HEK293 (cell line): ENCODE results near the gene ARHGAP22.

Source experiments
- CTCF ChIA-PET: fragments of 350-600 bp; formaldehyde crosslinking; extraction: SDS; loops from one replicate; lab custom pipeline; 2021; ENCODE audit warnings: antibody characterized with exemption; lab: Yijun Ruan, JAX
- POLR2A ChIA-PET: fragments of 300-600 bp; formaldehyde crosslinking; extraction: SDS; loops from one replicate; lab custom pipeline; 2020; ENCODE audit warnings: antibody characterized with exemption, inconsistent platforms; lab: Yijun Ruan, JAX
- H3K27ac ChIP-seq: fragments of 200-500 bp; sonication (Bioruptor generic); 2 replicates; pipeline ENCODE4 v1.5.1; 2014; ENCODE audit warnings: low read depth, low read length, control low read depth, inconsistent platforms; ENCODE audit errors: extremely low read depth
- H3K36me3 ChIP-seq, 2 experiments: fragments of 200-500 bp in 1 of 2; sonication (Bioruptor generic) in 1 of 2; 1 replicate in 1 of 2; 2 replicates in 1 of 2; pipeline ENCODE4 v1.5.1; 2014 to 2017; ENCODE audit warnings: inconsistent platforms in 2 of 2, low read length in 2 of 2; ENCODE audit not compliant: control insufficient read depth in 2 of 2, insufficient read depth in 1 of 2
- H3K4me1 ChIP-seq: fragments of 200-500 bp; sonication (Bioruptor generic); 2 replicates; pipeline ENCODE4 v1.5.1; 2014; ENCODE audit warnings: mild to moderate bottlenecking, low read length, inconsistent platforms; ENCODE audit not compliant: control insufficient read depth, insufficient read depth
- H3K4me3 ChIP-seq: 2 replicates; pipeline ENCODE4 v1.5.1; 2011; ENCODE audit warnings: low read depth, mild to moderate bottlenecking, control low read depth, low read length, moderate library complexity
- H3K9me3 ChIP-seq: fragments of 200-500 bp; sonication (Bioruptor generic); 2 replicates; pipeline ENCODE4 v1.5.1; 2014; ENCODE audit warnings: low read depth, low read length, inconsistent platforms; ENCODE audit not compliant: control insufficient read depth, insufficient read depth
- GLIS1 ChIP-seq: fragments of 450-650 bp; formaldehyde crosslinking; IDR thresholded peaks from 2 replicates; pipeline ENCODE4 v1.5.1; 2016; ENCODE audit warnings: missing biosample characterization, missing genetic modification characterization
- KLF10 ChIP-seq: fragments of 450-650 bp; IDR thresholded peaks from 2 replicates; pipeline ENCODE4 v1.5.1; 2018; ENCODE audit warnings: missing biosample characterization, mild to moderate bottlenecking, missing genetic modification characterization
- SETDB1 ChIP-seq: IDR thresholded peaks from one replicate; pipeline ENCODE4 v1.6.1; 2017; ENCODE audit warnings: mild to moderate bottlenecking, low read length, moderate library complexity, mixed read lengths; ENCODE audit not compliant: insufficient read length
- ZFP37 ChIP-seq: fragments of 450-650 bp; formaldehyde crosslinking; IDR thresholded peaks from 2 replicates; pipeline ENCODE4 v1.5.1; 2016; ENCODE audit warnings: missing biosample characterization, missing genetic modification characterization
- ZNF175 ChIP-seq: fragments of 450-650 bp; formaldehyde crosslinking; IDR thresholded peaks from 2 replicates; pipeline ENCODE4 v1.5.1; 2016; ENCODE audit warnings: missing biosample characterization, missing genetic modification characterization
- ZNF221 ChIP-seq: fragments of 450-650 bp; formaldehyde crosslinking; IDR thresholded peaks from 2 replicates; pipeline ENCODE4 v1.5.1; 2017; ENCODE audit warnings: missing biosample characterization, missing genetic modification characterization, borderline replicate concordance
- ZNF350 ChIP-seq: fragments of 450-650 bp; formaldehyde crosslinking; IDR thresholded peaks from 2 replicates; pipeline ENCODE4 v1.5.0; 2017; ENCODE audit warnings: missing biosample characterization, mild to moderate bottlenecking, missing genetic modification characterization
- ZNF391 ChIP-seq: fragments of 450-650 bp; formaldehyde crosslinking; IDR thresholded peaks from 2 replicates; pipeline ENCODE4 v1.5.1; 2016; ENCODE audit warnings: low read depth, missing biosample characterization, missing genetic modification characterization, borderline replicate concordance
- ZNF48 ChIP-seq: fragments of 450-650 bp; formaldehyde crosslinking; IDR thresholded peaks from 2 replicates; pipeline ENCODE4 v1.5.1; 2016; ENCODE audit warnings: missing biosample characterization, missing genetic modification characterization
- ZNF596 ChIP-seq: fragments of 450-650 bp; IDR thresholded peaks from 2 replicates; pipeline ENCODE4 v1.5.0; 2018; ENCODE audit warnings: missing biosample characterization, mild to moderate bottlenecking, missing genetic modification characterization, moderate library complexity
- ZNF658 ChIP-seq: fragments of 450-650 bp; formaldehyde crosslinking; IDR thresholded peaks from 2 replicates; pipeline ENCODE4; 2016; ENCODE audit warnings: missing biosample characterization, missing genetic modification characterization
- ZNF777 ChIP-seq: fragments of 450-650 bp; formaldehyde crosslinking; IDR thresholded peaks from 2 replicates; pipeline ENCODE4 v1.5.1; 2017; ENCODE audit warnings: missing biosample characterization, missing genetic modification characterization, borderline replicate concordance
- ZNF785 ChIP-seq: fragments of 450-650 bp; formaldehyde crosslinking; IDR thresholded peaks from 2 replicates; pipeline ENCODE4 v1.5.1; 2016; ENCODE audit warnings: missing biosample characterization, missing genetic modification characterization
- ZSCAN16 ChIP-seq: fragments of 450-650 bp; formaldehyde crosslinking; IDR thresholded peaks from 2 replicates; pipeline ENCODE4 v1.5.1; 2016; ENCODE audit warnings: missing biosample characterization, missing genetic modification characterization
- ZXDB ChIP-seq: fragments of 450-650 bp; formaldehyde crosslinking; IDR thresholded peaks from 2 replicates; pipeline ENCODE4 v1.5.1; 2016; ENCODE audit warnings: missing biosample characterization, missing genetic modification characterization
- TF ChIP-seq, protein P1 (sequence below): fragments of 450-650 bp; formaldehyde crosslinking; IDR thresholded peaks from 2 replicates; pipeline ENCODE4 v1.5.1; 2017; ENCODE audit warnings: missing biosample characterization, missing genetic modification characterization
- TF ChIP-seq, protein P2 (sequence below): fragments of 450-650 bp; formaldehyde crosslinking; IDR thresholded peaks from 2 replicates; pipeline ENCODE4 v1.5.1; 2017; ENCODE audit warnings: missing biosample characterization, mild to moderate bottlenecking, missing genetic modification characterization, moderate library complexity
- TF ChIP-seq, protein P3 (sequence below): fragments of 450-650 bp; formaldehyde crosslinking; IDR thresholded peaks from 2 replicates; pipeline ENCODE4 v1.5.1; 2016; ENCODE audit warnings: missing biosample characterization, missing genetic modification characterization
- TF ChIP-seq, protein P4 (sequence below): fragments of 450-650 bp; IDR thresholded peaks from 2 replicates; pipeline ENCODE4 v1.5.1; 2018; ENCODE audit warnings: missing biosample characterization, missing genetic modification characterization
- TF ChIP-seq, protein P5 (sequence below): fragments of 450-650 bp; formaldehyde crosslinking; IDR thresholded peaks from 2 replicates; pipeline ENCODE4 v1.5.1; 2016; ENCODE audit warnings: missing biosample characterization, missing genetic modification characterization, borderline replicate concordance
- TF ChIP-seq, protein P6 (sequence below): fragments of 450-650 bp; formaldehyde crosslinking; IDR thresholded peaks from 2 replicates; pipeline ENCODE4 v1.5.1; 2016; ENCODE audit warnings: missing biosample characterization, missing genetic modification characterization

Gene ARHGAP22

DNA sequence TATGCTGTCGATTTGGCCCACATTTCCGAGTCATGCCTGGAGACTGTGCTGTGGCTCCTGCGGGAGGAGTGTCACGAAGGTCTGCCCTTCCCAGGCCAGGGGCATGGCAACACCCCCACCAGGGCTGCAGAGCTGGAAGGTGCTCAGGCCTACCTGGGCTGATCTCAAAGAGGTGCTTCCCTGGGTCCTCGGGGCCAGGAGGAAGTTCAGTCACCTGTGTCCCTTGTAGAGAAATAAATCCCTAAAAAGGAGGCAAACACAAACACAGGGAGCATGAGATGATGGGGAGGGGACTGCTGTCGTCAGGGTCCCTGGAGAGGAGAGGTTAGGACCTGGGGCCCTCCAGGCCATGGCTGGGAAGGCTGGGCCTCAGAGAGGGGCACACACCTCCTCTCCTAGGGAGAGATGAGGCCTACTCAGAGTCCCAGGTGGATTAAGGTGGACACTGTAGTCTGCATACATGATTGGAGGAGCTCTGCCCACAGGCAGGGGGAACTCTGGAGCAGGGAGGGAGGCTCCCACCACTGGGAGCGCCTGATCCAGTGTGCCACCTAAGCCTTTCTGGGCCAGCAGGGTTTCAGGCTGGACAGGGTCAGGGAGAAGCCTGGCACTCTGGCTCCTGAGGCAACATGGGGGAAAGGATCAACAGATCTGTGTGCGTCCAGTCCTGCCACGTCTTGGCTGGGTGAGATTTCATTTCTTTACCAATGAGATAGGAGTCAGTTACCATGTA, 49.4 kb downstream of the ARHGAP22 start:
- Histone ChIP-seq H3K36me3 (no peaks in the 10 kb centered on the region), H3K27ac (no peak overlapping the region), H3K4me3 (no peak overlapping the region), H3K4me1 (no peaks in the 10 kb centered on the region), H3K9me3 (no peaks in the 10 kb centered on the region)
- ChIA-PET POLR2A (no interaction called here), CTCF (interaction anchor here (0.7 to 11.3 kb wide), 3 partner anchors 11 to 102 kb away, joined by 3 to 139 read pairs (median 5); no protein-coding TSS in a partner anchor)
- TF ChIP-seq ZNF391 (tag by site-specific recombination) (no peak), ZNF175 (tag by site-specific recombination) (no peak), ZNF785 (tag by site-specific recombination) (no peak), ZNF350 (tag by site-specific recombination) (no peak), ZNF658 (no peak), ZXDB (tag by site-specific recombination) (no peak), ZSCAN16 (tag by site-specific recombination) (no peak), KLF10 (tag by site-specific recombination) (no peak), ZNF596 (tag by site-specific recombination) (no peak), ZNF48 (tag by site-specific recombination) (no peak), GLIS1 (tag by site-specific recombination) (no peak)
- TF ChIP-seq, protein P1, sequence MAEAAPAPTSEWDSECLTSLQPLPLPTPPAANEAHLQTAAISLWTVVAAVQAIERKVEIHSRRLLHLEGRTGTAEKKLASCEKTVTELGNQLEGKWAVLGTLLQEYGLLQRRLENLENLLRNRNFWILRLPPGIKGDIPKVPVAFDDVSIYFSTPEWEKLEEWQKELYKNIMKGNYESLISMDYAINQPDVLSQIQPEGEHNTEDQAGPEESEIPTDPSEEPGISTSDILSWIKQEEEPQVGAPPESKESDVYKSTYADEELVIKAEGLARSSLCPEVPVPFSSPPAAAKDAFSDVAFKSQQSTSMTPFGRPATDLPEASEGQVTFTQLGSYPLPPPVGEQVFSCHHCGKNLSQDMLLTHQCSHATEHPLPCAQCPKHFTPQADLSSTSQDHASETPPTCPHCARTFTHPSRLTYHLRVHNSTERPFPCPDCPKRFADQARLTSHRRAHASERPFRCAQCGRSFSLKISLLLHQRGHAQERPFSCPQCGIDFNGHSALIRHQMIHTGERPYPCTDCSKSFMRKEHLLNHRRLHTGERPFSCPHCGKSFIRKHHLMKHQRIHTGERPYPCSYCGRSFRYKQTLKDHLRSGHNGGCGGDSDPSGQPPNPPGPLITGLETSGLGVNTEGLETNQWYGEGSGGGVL (tag by site-specific recombination), result no peak
- TF ChIP-seq, protein P2, sequence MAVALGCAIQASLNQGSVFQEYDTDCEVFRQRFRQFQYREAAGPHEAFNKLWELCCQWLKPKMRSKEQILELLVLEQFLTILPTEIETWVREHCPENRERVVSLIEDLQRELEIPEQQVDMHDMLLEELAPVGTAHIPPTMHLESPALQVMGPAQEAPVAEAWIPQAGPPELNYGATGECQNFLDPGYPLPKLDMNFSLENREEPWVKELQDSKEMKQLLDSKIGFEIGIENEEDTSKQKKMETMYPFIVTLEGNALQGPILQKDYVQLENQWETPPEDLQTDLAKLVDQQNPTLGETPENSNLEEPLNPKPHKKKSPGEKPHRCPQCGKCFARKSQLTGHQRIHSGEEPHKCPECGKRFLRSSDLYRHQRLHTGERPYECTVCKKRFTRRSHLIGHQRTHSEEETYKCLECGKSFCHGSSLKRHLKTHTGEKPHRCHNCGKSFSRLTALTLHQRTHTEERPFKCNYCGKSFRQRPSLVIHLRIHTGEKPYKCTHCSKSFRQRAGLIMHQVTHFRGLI, result no peak
- TF ChIP-seq, protein P3, sequence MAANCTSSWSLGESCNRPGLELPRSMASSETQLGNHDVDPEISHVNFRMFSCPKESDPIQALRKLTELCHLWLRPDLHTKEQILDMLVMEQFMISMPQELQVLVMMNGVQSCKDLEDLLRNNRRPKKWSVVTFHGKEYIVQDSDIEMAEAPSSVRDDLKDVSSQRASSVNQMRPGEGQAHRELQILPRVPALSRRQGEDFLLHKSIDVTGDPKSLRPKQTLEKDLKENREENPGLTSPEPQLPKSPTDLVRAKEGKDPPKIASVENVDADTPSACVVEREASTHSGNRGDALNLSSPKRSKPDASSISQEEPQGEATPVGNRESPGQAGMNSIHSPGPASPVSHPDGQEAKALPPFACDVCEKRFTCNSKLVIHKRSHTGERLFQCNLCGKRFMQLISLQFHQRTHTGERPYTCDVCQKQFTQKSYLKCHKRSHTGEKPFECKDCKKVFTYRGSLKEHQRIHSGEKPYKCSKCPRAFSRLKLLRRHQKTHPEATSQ (tag by site-specific recombination), result no peak
- TF ChIP-seq, protein P4, sequence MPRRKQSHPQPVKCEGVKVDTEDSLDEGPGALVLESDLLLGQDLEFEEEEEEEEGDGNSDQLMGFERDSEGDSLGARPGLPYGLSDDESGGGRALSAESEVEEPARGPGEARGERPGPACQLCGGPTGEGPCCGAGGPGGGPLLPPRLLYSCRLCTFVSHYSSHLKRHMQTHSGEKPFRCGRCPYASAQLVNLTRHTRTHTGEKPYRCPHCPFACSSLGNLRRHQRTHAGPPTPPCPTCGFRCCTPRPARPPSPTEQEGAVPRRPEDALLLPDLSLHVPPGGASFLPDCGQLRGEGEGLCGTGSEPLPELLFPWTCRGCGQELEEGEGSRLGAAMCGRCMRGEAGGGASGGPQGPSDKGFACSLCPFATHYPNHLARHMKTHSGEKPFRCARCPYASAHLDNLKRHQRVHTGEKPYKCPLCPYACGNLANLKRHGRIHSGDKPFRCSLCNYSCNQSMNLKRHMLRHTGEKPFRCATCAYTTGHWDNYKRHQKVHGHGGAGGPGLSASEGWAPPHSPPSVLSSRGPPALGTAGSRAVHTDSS (tag by site-specific recombination), result no peak
- TF ChIP-seq, protein P5, sequence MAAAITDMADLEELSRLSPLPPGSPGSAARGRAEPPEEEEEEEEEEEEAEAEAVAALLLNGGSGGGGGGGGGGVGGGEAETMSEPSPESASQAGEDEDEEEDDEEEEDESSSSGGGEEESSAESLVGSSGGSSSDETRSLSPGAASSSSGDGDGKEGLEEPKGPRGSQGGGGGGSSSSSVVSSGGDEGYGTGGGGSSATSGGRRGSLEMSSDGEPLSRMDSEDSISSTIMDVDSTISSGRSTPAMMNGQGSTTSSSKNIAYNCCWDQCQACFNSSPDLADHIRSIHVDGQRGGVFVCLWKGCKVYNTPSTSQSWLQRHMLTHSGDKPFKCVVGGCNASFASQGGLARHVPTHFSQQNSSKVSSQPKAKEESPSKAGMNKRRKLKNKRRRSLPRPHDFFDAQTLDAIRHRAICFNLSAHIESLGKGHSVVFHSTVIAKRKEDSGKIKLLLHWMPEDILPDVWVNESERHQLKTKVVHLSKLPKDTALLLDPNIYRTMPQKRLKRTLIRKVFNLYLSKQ, result no peak

DNA sequence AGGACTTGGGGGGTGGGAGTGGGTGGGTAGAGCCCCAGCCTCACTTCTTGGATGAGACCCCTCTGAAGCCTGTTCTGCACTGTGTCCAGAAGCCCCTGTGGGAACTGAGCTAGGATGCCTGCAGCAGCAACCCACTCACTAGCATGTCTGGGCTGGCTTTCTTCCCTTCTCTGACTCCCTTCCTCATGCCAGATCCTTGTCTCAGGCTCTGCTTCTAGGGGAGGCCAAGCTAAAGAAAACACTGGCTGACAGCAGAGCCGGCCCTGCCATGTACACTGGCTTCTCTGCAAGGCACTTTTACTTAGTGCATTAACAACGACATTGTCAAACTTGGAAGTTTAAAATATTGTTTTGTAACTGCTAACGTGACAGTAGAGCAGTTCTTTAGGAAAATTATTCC, 50.2 kb downstream of the ARHGAP22 start:
- ChIA-PET POLR2A (no interaction called here), CTCF (interaction anchor here (0.7 to 11.3 kb wide), 3 partner anchors 12 to 103 kb away, joined by 3 to 139 read pairs (median 5); no protein-coding TSS in a partner anchor)
- H3K36me3 ChIP-seq, result no peaks in the 10 kb centered on the region
- no peak overlapping the region for H3K27ac ChIP-seq
- H3K9me3 ChIP-seq, result no peaks in the 10 kb centered on the region
- no peak overlapping the region for H3K4me3 ChIP-seq
- H3K4me1 ChIP-seq, result no peaks in the 10 kb centered on the region
- TF ChIP-seq SETDB1, result no peak
- no peak for TF ChIP-seq ZNF777 (tag by site-specific recombination)
- no peak for TF ChIP-seq ZFP37
- no peak for TF ChIP-seq ZNF221
- TF ChIP-seq, protein P6, sequence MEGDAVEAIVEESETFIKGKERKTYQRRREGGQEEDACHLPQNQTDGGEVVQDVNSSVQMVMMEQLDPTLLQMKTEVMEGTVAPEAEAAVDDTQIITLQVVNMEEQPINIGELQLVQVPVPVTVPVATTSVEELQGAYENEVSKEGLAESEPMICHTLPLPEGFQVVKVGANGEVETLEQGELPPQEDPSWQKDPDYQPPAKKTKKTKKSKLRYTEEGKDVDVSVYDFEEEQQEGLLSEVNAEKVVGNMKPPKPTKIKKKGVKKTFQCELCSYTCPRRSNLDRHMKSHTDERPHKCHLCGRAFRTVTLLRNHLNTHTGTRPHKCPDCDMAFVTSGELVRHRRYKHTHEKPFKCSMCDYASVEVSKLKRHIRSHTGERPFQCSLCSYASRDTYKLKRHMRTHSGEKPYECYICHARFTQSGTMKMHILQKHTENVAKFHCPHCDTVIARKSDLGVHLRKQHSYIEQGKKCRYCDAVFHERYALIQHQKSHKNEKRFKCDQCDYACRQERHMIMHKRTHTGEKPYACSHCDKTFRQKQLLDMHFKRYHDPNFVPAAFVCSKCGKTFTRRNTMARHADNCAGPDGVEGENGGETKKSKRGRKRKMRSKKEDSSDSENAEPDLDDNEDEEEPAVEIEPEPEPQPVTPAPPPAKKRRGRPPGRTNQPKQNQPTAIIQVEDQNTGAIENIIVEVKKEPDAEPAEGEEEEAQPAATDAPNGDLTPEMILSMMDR (tag by site-specific recombination), result no peak
